Activated CD4-positive, alpha-beta T cell treated with anti-CD3 and anti-CD28 coated beads, Interleukin-2, Interleukin-6, amounts not matched to agents 100 ng/mL and 50 ng/mL, durations not matched to agents 16 hours and 8 hours (primary cell): Measurements from ENCODE around the gene FER.
"Not testable (repeated sequence)": the region's sequence is repeated elsewhere in the genome, so short reads cannot be mapped to it uniquely, and the experiment has no call there.

Experiments
- DNase-seq: peaks from one replicate; pipeline ENCODE4 v3.0.0-alpha.2; 2020

Gene FER

GRCh38 chr5:109052216-109052615, 304.5 kb downstream of the FER start:
- not testable (repeated sequence) for DNase-seq

DNA sequence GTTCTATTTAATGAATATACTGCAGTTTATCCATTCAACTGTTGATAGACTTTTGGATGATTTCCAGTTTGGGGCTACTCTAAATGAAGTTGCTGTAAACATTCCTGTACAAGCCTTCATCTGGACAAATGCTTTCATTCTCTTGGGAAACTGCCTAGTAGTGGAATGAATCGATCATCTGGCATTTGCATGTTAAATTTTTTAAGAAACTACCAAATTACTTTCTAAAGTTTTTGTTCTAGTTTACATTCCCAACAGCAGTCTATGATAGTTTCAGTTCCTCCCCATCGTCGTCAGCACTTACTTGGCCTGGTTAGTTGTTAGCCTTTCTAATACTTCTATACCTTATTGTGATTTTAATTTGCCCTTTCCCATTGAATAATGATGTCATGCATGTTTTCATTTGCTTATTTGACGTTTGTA, 306.3 kb downstream of the FER start:
- DNase-seq = no peak

DNA sequence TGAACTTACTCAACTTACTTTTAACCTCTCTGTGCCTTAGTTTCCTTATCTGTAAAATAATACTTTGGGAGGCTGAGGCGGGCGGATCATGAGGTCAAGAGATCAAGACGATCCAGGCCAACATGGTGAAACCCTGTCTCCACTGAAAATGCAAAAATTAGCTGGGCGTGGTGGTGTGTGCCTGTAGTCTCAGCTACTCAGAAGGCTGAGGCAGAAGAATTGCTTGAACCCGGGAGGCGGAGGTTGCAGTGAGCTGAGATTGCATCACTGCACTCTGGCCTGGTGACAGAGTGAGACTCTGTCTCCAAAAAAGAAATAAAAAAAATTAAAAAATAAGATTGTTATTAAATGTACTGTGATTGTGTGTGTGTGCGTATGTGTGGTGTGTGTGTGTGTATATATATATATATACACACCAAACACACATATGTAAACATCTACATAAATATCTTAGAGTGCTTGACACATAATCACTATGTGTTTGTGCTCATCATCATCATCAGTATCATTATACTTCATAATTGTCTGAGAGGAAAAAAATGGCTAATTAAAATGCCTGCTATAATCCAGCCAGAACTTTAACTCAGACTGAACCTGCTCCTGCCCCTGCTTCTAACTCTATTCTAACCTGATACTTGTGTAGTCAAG, 312.8 kb downstream of the FER start:
- DNase-seq = no peak

DNA sequence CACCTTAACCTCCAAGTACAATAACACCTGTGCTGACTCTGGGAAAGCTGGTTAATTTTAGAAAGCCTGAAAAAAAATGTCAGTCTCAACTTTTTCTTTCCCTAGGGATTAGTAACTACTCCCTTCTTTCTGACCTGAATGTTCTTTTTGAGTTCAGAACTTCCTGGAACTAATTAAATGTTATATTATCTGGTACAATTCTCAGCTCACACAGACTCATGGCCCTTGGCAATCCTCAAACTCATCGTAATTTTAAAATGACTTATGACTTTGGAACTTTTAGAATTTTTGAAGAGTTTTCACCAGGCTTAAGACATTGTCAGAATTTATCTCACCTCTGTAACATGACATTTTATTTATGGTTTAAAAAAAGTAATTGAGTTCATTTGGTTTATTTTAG, 315.0 kb downstream of the FER start:
- no peak for DNase-seq

DNA sequence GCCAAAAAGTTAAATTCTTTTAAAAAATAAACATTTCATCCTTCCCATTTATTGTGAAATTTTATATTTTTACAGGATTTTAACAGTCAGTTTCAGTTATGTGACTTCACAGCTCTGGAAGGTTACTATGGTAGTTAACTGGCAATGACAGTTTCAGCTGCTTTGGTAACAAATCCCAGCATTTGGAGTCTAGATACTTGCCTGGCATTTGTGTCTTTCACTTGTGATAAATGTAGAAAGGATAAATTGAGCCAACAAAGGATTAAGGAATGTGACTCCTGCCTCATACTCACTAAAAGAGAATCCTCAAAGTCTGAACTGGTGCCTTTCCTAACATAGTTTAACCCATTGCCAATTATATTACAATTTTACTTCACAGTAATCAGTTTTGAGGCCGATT, 315.5 kb downstream of the FER start:
- DNase-seq = no peak

- DNase-seq = no peak
Observed at GRCh38 chr5:109076741-109077140, 329.0 kb downstream of the FER start.

DNA sequence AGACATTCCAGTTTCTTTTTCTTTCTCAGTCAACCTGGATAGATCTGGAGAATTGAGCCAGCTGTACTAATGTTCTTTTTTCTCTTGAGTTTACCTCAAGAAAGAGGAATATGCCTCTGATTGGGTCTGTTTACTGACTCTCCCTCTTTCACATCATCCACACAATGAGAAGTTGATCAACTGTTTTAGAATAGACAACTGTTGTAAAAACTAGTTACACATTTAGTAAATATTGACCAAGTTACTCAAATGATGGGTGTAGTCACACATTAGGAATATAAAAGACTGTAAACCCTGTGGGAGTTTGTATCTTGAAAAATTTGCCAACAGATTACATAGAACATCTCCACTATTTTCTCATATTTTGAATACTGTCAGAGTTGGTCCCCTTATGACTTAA, 330.8 kb downstream of the FER start:
- DNase-seq = no peak

GRCh38 chr5:109080481-109080880, 332.8 kb downstream of the FER start:
- DNase-seq = no peak

DNA sequence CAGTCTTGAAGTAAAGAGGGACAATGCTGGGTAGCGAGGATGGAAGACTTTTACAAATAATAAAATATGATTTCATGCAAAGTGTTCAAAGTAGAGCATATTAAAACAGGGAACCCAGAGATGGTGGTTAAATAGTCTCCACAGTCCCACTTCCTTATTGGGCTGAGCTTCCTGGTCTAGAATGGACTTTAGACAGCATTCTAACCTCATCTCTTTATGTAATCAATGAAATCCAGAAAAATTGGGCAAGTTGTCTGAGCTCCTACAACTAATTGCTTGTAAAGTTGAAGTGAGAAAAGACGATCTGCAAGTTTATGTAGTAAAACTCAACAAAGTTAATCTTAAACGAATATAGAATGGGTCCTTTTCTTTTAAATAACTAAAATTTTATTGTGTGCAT, 333.2 kb downstream of the FER start:
- no peak for DNase-seq

DNA sequence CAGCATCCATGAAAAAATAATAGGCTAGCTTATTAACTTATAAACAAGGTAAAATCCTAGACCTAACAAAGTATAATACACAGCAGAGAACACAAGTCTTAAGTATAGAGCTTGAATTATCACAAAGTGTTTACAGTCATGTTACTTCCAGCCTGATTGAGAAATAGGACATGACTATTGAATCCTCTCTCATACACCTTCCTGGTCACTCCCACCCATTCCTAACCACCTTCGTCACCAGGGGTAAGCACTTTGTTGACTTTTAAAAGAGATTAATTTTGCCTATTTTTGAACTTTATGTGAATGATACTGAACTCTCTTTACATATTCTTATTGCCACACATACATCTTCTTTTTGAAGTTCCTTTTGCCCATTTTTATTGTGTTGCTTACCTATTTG, 336.2 kb downstream of the FER start:
- DNase-seq = no peak

DNA sequence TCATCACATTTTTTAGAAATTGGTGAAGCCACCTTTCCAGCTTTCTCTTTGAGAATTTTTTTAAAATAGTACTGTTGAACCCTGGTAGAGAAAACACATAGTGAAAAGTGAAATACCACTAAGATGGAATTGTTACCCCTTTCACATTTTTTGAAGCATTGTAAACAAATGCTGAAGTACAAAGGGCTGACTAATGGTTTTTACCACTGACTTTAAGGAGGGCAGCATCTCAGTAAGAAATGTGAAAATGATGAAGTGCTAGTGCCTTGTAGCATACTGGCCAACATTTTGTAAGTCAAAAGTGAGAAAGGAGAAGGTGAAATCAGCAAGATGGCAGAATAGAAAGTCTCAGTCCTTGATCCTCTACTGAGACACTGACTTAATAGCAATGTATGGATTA, 341.5 kb downstream of the FER start:
- no peak for DNase-seq

DNA sequence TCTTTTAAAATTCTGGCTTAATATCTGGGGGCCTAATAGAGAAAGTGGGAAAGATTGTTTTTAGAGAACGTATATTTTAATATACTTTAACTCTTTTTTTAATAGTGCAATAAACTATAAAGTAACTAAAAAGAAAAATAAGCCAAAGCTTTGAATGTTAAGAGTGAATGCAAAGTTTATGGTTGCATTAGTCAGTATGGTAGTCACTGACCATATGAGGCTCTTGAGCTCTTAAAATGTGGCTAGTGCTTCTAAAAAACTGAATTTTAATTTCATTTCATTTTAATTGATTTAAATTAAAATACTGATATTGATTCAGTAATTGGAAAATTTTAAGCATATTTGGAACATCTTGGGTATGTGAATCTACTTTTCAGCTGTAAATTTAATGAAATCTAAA, 351.4 kb downstream of the FER start:
- DNase-seq = no peak

DNA sequence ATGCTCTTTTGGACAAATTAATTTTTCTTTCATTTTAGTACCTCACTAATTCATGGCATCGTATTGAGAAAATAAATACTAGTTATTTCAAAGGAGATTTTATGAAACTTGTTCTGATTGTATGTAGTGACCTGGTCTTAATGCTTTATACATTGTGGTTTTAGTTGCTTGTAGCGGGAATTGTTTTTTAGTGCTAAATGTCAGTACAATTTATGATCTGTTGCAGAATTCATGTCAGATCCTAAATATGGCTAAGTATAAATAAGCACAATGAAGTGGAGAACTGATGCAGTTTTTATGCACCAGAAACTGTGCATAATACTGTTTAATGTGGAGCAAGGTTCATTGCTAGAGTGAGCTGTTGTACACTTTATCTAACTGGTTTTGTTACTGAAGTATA, 353.3 kb downstream of the FER start:
- DNase-seq = no peak

DNA sequence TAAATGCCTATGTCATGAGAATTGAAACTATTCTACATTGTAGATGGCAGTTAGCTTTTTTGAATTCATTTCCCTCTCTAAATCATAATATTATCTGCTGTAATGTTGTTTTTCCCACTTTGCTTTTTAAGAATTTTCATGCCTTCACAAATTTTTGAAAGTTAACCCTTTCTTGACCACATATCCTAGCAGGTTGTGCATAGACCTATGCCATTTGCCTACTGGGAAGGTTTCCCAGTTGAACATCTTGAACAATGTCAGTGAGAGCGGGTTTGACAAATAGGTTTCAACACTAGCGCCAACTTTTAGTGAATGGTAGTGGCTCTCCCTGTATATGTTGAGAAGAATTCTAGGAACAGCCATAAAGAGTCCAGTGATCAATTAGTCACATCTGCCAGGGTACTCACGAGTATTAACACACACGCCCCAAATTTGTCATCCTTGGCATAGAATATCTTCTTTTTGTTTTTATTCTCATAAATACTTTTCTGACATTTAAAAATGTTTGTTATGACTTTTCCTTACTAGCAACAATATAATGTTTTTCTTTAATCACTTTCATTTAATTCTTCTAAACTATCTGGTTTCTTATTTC, 354.5 kb downstream of the FER start:
- no peak for DNase-seq

DNA sequence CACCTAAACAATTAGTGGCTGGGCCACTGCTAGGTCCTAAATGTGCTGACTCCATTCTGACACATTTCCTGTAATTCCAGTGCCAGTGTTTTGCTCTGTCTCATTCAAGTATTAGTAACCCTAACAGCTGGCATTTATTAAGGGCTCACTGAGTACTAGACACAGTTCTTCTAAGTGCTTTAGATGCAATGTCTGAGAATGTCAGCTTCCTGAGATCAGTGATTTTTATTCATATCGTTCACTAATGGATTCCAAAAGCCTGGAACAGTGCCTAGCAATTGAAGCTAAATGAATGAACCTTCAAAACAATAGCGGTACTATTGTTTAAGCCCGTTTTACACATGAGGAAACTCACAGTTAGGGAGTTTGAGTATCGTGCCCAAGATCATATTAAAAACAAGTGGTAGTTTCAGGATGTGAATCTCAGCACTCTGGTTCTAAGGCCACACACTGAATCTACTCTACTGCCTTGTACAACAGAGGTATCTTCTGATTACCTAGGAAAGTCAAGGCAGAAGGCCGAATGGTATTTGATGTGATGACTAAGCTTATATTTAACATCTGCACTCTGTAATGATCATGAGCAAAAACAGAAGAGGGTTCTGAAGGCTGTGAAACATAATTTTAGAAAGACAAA, 358.1 kb downstream of the FER start:
- DNase-seq = no peak

- DNase-seq = no peak
Observed at GRCh38 chr5:109111680-109112079, 364.0 kb downstream of the FER start.

- DNase-seq = no peak
Observed at GRCh38 chr5:109113608-109114007, 365.9 kb downstream of the FER start.

- no peak for DNase-seq
Observed at GRCh38 chr5:109121225-109121624, 373.5 kb downstream of the FER start.

DNA sequence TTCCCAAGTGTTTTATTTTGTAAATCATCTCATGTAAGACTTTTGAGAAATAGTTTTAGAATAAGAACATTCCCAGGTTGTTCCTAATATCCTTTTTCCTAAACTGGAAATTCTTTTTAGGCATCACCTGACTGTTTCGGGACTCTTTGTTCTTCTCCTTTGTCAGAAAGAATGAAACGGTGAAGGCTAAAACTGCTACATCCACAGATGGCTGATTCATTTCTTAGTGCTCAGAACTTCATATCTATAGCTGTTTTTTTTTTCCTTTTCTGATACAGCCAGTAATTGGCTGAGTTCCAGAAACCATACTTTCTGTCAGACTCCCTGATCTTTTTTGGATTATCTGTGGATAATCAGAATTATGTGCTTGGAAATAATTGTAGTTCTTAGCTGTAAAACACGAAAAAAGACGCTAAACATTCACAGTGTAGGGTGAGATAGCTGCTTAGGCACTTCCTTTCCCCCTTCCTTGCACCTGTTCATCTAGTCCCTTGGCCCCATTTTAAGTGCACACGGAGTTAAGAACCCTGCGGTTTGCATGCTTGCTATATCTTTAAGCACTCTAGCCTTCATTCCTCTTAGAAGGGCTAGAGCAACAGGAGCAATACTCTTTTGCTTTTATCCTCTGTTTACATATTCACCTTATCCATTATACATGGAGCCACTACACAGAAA, 378.2 kb downstream of the FER start:
- DNase-seq = no peak

- DNase-seq = no peak
Observed at GRCh38 chr5:109126481-109126880, 378.8 kb downstream of the FER start.

GRCh38 chr5:109136906-109137305, 389.2 kb downstream of the FER start:
- DNase-seq = no peak

- no peak for DNase-seq
Observed at GRCh38 chr5:109141222-109142200, 393.8 kb downstream of the FER start.

DNA sequence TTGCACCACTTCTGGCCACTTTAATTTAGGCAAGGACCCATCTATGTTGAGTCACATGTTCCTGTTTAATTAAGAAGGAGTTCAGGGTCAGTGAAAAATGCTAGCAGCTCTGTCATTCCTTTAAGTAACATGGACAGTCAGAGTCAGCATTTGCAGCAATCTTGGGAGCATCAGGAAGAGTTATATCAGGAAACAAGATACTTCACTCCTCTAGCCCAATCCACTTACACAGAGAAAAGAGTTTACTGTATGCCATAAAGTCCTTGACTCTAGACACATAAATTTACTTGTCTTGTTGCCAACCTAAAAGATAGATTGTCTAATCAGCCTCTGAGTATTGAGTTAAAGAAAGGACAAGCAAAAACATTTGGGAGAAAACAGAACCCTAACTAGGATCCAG, 395.3 kb downstream of the FER start:
- no peak for DNase-seq
